Measurements from ENCODE around the gene SH3PXD2B. TPM values are rescaled to one million over a fixed set of nuclear protein-coding genes. Genes with fewer than 3 reads are reported as not detected.

Gene SH3PXD2B
- total and polyA plus RNA-seq, 2 of the 13 experiments (the other 11 are each of a cell fraction or from before 2014, with no cell fraction given), result 3.4 to 4.6 TPM

DNA sequence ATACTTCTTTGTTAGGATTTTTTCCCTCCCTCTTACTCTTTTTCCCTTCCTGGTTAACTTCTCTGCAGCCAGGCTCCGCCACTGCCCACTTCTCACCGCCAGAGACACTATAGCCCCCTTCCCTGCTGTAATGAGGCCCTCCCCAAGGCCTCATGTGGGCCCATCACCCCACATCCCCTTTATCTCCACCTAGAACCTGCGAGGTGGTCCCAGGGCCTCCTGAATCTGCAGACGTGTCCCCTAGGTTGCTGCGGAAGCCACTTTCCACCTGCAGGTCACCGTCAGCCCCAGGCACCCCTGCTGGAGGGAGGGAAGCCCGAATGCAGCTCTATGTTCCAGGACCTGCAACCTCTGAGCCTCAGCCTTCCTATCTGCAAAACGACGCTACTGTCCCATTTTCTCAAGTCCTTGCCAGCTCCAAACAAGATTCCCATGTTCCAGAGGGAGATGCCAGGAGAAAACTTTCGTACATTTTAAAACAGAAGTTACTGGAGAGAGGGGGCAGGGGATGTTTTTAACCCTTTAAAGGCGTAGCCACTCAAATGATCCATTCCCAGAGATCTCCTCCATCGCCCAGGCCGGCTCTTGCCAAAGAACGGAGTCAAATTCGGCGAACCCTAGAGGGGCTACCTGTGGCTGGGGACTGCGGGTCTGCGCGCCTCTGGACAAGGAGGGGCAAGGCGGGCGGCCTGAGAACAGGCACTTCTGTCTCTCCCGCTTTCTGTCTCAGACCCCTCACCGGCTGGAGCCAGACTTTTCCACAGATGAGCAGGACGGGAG, 929 bp downstream of the SH3PXD2B start (continued):
- 0 out of 2 replicates have a peak, but pooled peaks have one; percentile 18 for TF ChIP-seq RCOR2 (CRISPR knock-in tag; IDR thresholded peaks at IDR 0.05)
- peak; percentile 98 for TF ChIP-seq ZNF629 (CRISPR knock-in tag; conservative IDR thresholded peaks at IDR 0.05)
- TF ChIP-seq, protein P1, sequence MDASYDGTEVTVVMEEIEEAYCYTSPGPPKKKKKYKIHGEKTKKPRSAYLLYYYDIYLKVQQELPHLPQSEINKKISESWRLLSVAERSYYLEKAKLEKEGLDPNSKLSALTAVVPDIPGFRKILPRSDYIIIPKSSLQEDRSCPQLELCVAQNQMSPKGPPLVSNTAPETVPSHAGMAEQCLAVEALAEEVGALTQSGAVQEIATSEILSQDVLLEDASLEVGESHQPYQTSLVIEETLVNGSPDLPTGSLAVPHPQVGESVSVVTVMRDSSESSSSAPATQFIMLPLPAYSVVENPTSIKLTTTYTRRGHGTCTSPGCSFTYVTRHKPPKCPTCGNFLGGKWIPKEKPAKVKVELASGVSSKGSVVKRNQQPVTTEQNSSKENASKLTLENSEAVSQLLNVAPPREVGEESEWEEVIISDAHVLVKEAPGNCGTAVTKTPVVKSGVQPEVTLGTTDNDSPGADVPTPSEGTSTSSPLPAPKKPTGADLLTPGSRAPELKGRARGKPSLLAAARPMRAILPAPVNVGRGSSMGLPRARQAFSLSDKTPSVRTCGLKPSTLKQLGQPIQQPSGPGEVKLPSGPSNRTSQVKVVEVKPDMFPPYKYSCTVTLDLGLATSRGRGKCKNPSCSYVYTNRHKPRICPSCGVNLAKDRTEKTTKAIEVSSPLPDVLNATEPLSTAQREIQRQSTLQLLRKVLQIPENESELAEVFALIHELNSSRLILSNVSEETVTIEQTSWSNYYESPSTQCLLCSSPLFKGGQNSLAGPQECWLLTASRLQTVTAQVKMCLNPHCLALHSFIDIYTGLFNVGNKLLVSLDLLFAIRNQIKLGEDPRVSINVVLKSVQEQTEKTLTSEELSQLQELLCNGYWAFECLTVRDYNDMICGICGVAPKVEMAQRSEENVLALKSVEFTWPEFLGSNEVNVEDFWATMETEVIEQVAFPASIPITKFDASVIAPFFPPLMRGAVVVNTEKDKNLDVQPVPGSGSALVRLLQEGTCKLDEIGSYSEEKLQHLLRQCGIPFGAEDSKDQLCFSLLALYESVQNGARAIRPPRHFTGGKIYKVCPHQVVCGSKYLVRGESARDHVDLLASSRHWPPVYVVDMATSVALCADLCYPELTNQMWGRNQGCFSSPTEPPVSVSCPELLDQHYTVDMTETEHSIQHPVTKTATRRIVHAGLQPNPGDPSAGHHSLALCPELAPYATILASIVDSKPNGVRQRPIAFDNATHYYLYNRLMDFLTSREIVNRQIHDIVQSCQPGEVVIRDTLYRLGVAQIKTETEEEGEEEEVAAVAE (CRISPR knock-in tag; IDR thresholded peaks at IDR 0.05; ENCODE audit: borderline replicate concordance), result 0 out of 2 replicates have a peak, but pooled peaks have one; percentile 19
- TF ChIP-seq CCAR2 (optimal IDR thresholded peaks at IDR 0.05; ENCODE audit: low read depth, low read length), result no peak
- TF ChIP-seq, protein P2, sequence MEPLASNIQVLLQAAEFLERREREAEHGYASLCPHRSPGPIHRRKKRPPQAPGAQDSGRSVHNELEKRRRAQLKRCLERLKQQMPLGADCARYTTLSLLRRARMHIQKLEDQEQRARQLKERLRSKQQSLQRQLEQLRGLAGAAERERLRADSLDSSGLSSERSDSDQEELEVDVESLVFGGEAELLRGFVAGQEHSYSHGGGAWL (CRISPR knock-in tag; IDR thresholded peaks at IDR 0.05), result 0 out of 2 replicates have a peak, but pooled peaks have one; percentile 12
- no peak for TF ChIP-seq ZNF790 (CRISPR knock-in tag; IDR thresholded peaks at IDR 0.05; ENCODE audit: borderline replicate concordance)
- TF ChIP-seq ZBTB7B (CRISPR knock-in tag; IDR thresholded peaks at IDR 0.05), result no peak
- TF ChIP-seq ZNF670 (CRISPR knock-in tag; IDR thresholded peaks at IDR 0.05; ENCODE audit: borderline replicate concordance), result 0 out of 2 replicates have a peak, but pooled peaks have one; percentile 29
- no peak for TF ChIP-seq ZNF264 (CRISPR knock-in tag; IDR thresholded peaks at IDR 0.05)
- TF ChIP-seq, protein P3, sequence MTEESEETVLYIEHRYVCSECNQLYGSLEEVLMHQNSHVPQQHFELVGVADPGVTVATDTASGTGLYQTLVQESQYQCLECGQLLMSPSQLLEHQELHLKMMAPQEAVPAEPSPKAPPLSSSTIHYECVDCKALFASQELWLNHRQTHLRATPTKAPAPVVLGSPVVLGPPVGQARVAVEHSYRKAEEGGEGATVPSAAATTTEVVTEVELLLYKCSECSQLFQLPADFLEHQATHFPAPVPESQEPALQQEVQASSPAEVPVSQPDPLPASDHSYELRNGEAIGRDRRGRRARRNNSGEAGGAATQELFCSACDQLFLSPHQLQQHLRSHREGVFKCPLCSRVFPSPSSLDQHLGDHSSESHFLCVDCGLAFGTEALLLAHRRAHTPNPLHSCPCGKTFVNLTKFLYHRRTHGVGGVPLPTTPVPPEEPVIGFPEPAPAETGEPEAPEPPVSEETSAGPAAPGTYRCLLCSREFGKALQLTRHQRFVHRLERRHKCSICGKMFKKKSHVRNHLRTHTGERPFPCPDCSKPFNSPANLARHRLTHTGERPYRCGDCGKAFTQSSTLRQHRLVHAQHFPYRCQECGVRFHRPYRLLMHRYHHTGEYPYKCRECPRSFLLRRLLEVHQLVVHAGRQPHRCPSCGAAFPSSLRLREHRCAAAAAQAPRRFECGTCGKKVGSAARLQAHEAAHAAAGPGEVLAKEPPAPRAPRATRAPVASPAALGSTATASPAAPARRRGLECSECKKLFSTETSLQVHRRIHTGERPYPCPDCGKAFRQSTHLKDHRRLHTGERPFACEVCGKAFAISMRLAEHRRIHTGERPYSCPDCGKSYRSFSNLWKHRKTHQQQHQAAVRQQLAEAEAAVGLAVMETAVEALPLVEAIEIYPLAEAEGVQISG (CRISPR knock-in tag; IDR thresholded peaks at IDR 0.05), result peak; percentile 29; the same call in 1 of the 2 replicates
- TF ChIP-seq ARNT2 (CRISPR knock-in tag; IDR thresholded peaks at IDR 0.05; ENCODE audit: low read depth), result no peak
- TF ChIP-seq, protein P4, sequence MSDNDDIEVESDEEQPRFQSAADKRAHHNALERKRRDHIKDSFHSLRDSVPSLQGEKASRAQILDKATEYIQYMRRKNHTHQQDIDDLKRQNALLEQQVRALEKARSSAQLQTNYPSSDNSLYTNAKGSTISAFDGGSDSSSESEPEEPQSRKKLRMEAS (IDR thresholded peaks at IDR 0.05), result 0 out of 2 replicates have a peak, but pooled peaks have one; percentile 24
- no peak for TF ChIP-seq SIX4 (CRISPR knock-in tag; IDR thresholded peaks at IDR 0.05)
- TF ChIP-seq, protein P5, sequence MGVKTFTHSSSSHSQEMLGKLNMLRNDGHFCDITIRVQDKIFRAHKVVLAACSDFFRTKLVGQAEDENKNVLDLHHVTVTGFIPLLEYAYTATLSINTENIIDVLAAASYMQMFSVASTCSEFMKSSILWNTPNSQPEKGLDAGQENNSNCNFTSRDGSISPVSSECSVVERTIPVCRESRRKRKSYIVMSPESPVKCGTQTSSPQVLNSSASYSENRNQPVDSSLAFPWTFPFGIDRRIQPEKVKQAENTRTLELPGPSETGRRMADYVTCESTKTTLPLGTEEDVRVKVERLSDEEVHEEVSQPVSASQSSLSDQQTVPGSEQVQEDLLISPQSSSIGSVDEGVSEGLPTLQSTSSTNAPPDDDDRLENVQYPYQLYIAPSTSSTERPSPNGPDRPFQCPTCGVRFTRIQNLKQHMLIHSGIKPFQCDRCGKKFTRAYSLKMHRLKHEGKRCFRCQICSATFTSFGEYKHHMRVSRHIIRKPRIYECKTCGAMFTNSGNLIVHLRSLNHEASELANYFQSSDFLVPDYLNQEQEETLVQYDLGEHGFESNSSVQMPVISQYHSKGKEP (CRISPR knock-in tag; IDR thresholded peaks at IDR 0.05), result no peak
- TF ChIP-seq, protein P6, sequence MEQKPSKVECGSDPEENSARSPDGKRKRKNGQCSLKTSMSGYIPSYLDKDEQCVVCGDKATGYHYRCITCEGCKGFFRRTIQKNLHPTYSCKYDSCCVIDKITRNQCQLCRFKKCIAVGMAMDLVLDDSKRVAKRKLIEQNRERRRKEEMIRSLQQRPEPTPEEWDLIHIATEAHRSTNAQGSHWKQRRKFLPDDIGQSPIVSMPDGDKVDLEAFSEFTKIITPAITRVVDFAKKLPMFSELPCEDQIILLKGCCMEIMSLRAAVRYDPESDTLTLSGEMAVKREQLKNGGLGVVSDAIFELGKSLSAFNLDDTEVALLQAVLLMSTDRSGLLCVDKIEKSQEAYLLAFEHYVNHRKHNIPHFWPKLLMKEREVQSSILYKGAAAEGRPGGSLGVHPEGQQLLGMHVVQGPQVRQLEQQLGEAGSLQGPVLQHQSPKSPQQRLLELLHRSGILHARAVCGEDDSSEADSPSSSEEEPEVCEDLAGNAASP (CRISPR knock-in tag; IDR thresholded peaks at IDR 0.05; ENCODE audit: borderline replicate concordance), result no peak
- peak; percentile 73 for TF ChIP-seq ZFX (CRISPR knock-in tag; IDR thresholded peaks at IDR 0.05; ENCODE audit: low read depth)
- no peak for TF ChIP-seq SYNCRIP (IDR thresholded peaks at IDR 0.05; ENCODE audit: insufficient read depth, low read depth, low read length)
- TF ChIP-seq ZNF335 (CRISPR knock-in tag; IDR thresholded peaks at IDR 0.05), result no peak
